K562 (cell line): Measurements from ENCODE around the gene IL1RAPL2. TPM values are rescaled to one million over a fixed set of nuclear protein-coding genes. Genes with fewer than 3 reads are reported as not detected.
"Not testable (repeated sequence)": the region's sequence is repeated elsewhere in the genome, so short reads cannot be mapped to it uniquely, and the experiment has no call there.

Source experiments
- ATAC-seq: fragments of 200-7000 bp; cut with Tn5 transposase; 3 replicates; pipeline ENCODE4 v1.9.1; 2020; ENCODE audit warnings: moderate library complexity
- BruUV-seq: library from RNA; stranded (reverse); fragments of 400-500 nt; replicated peaks from 2 replicates; lab custom pipeline; 2021; lab: Mats Ljungman, UMichigan
- CTCF ChIA-PET: fragments of 300-600 bp; formaldehyde crosslinking; extraction: SDS; loops from one replicate; lab custom pipeline; 2021; ENCODE audit warnings: low intra/inter-chr PET ratio; lab: Yijun Ruan, JAX
- POLR2A ChIA-PET: fragments of 300-600, 350-650 bp; sonication (Branson Sonifier 250); formaldehyde crosslinking; extraction: SDS; loops from one replicate; lab custom pipeline; 2021; ENCODE audit warnings: antibody characterized with exemption, inconsistent platforms; lab: Yijun Ruan, JAX
- DNase-seq, 4 experiments: peaks; one replicate each; pipeline versions ENCODE4 v3.0.0 to v3.0.0-alpha.2; 2011 to 2018; ENCODE audit warnings: low spot score in 3 of 4, mixed read lengths in 3 of 4; ENCODE audit errors: extremely low read depth in 1 of 4
- FAIRE-seq: peaks from 2 replicates; lab custom pipeline; 2011; peaks lifted over from hg19 to GRCh38; lab: Jason Lieb, UNC
- H2AFZ ChIP-seq: 2 replicates; pipeline ENCODE4 v1.6.0; 2011; ENCODE audit warnings: low read depth, low read length, control low read depth, inconsistent platforms
- H3K27ac ChIP-seq: fragments of 200-600 bp; 3 replicates; pipeline ENCODE4 v1.8.0; 2011; ENCODE audit warnings: low read depth, mild to moderate bottlenecking, control low read depth, inconsistent platforms, low read length, moderate library complexity, mixed read lengths; ENCODE audit errors: extremely low read depth
- H3K27me3 ChIP-seq, 2 experiments: fragments of 300-600 bp in 1 of 2; 2 replicates in 1 of 2; 3 replicates in 1 of 2; pipeline versions ENCODE4 v1.6.0 to v1.8.0; 2011; ENCODE audit warnings: inconsistent platforms in 2 of 2, low read length in 2 of 2, mild to moderate bottlenecking in 1 of 2, mixed read lengths in 1 of 2, moderate library complexity in 1 of 2; ENCODE audit not compliant: control insufficient read depth in 2 of 2, insufficient read depth in 2 of 2
- H3K36me3 ChIP-seq: fragments of 300-600 bp; 3 replicates; pipeline ENCODE4 v1.8.0; 2011; ENCODE audit warnings: mild to moderate bottlenecking, low read length, inconsistent platforms; ENCODE audit not compliant: control insufficient read depth, insufficient read depth
- H3K4me1 ChIP-seq, 2 experiments: fragments of 200-600 bp in 1 of 2; replicated peaks in 1 of 2; 2 replicates in 1 of 2; 3 replicates in 1 of 2; pipeline versions ENCODE4 v1.5.1 to v1.8.0; 2011; ENCODE audit warnings: inconsistent platforms in 2 of 2, low read length in 2 of 2, mild to moderate bottlenecking in 1 of 2, mixed read lengths in 1 of 2, moderate library complexity in 1 of 2; ENCODE audit not compliant: control insufficient read depth in 2 of 2, insufficient read depth in 2 of 2
- H3K4me2 ChIP-seq: 2 replicates; pipeline ENCODE4 v1.6.1; 2011; ENCODE audit warnings: low read length, control low read depth, inconsistent platforms, mixed read lengths; ENCODE audit not compliant: insufficient read depth
- H3K4me3 ChIP-seq: fragments of 200-600 bp; sonication (generic), shearing (Covaris generic); 2 replicates; pipeline ENCODE4 v1.5.1; 2016; ENCODE audit warnings: control low read depth, inconsistent platforms
- H3K79me2 ChIP-seq: fragments of 200-600 bp; 3 replicates; pipeline ENCODE4 v1.8.0; 2011; ENCODE audit warnings: low read length, inconsistent platforms; ENCODE audit not compliant: control insufficient read depth, insufficient read depth
- H3K9ac ChIP-seq, 2 experiments: 2 replicates each; pipeline versions ENCODE4 v1.6.0 to v1.6.1; 2011; ENCODE audit warnings: low read depth in 2 of 2, low read length in 2 of 2, control low read depth in 1 of 2, inconsistent platforms in 1 of 2, mild to moderate bottlenecking in 1 of 2, mixed read lengths in 1 of 2; ENCODE audit not compliant: insufficient read depth in 1 of 2
- H3K9me1 ChIP-seq: one replicate; pipeline ENCODE4 v1.6.0; 2011; ENCODE audit warnings: inconsistent platforms, mild to moderate bottlenecking, low read length, moderate library complexity; ENCODE audit not compliant: control insufficient read depth, insufficient read depth
- H3K9me3 ChIP-seq: replicated peaks from 2 replicates; pipeline ENCODE4 v1.5.1; 2011; ENCODE audit warnings: low read depth, low read length, inconsistent platforms; ENCODE audit not compliant: control insufficient read depth, insufficient read depth
- H4K20me1 ChIP-seq: replicated peaks from 2 replicates; pipeline ENCODE4 v1.6.1; 2011; ENCODE audit warnings: low read length, inconsistent platforms, mixed read lengths; ENCODE audit not compliant: control insufficient read depth, insufficient read depth
- HNRNPK ChIP-seq: fragments of 200-400 bp; formaldehyde crosslinking; IDR thresholded peaks from one replicate; pipeline ENCODE4 v1.6.1; 2018; ENCODE audit warnings: mild to moderate bottlenecking, low read depth, low read length; ENCODE audit not compliant: poor library complexity, severe bottlenecking
- WGBS: fragments of 100-300 bp; shearing (Covaris generic); methylation state at CpG from one replicate; pipeline ENCODE4 v1.1.6; 2016; ENCODE audit warnings: low coverage, mixed read lengths; ENCODE audit not compliant: insufficient coverage; ENCODE audit errors: missing lambda C conversion rate; 5-methylcytosine and 5-hydroxymethylcytosine counted together
- in situ Hi-C: fragments of 300-500 bp; cut with MboI; formaldehyde crosslinking; loops from 4 replicates; pipeline ENCODE4 v1.15.0; 2018; ENCODE audit warnings: inconsistent platforms, mixed read lengths
- intact Hi-C: fragments of 100-400 bp; cut with micrococcal nuclease; formaldehyde crosslinking; loops from 2 replicates; pipeline ENCODE4 v1.14.2; 2022
- polyA plus RNA-seq, 8 experiments: library from polyadenylated mRNA; depleted of rRNA in 4 of 8; stranded (reverse) in 5 of 8; unstranded in 3 of 8; fragments of >200 nt; fragmentation: Nextera tagmentation in 2 of 8; fragmentation: Illumina TruSeq in 1 of 8; extraction: Ambion mirVana in 2 of 8; extraction: Trizol in 1 of 8; gene quantifications; 2 replicates each; pipeline versions ENCODE4 v1.2.1 to v1.2.3, GENCODE V29; 2011 to 2014; ENCODE audit warnings: inconsistent platforms in 1 of 8, missing spikeins in 1 of 8
- total RNA-seq, 7 experiments: library from RNA; depleted of rRNA in 6 of 7; stranded (reverse); fragments of >200 nt in 6 of 7; fragmentation: Illumina TruSeq in 2 of 7; extraction: Trizol in 2 of 7; gene quantifications; 2 replicates each; pipeline versions ENCODE4 v1.2.1 to v1.2.3, GENCODE V29; 2011 to 2021; ENCODE audit warnings: low replicate concordance in 1 of 7
- TF ChIP-seq, protein P1 (sequence below): fragments of 450-650 bp; IDR thresholded peaks from 2 replicates; pipeline ENCODE4 v1.6.1; 2016; ENCODE audit warnings: low read depth

Gene IL1RAPL2
- total and polyA plus RNA-seq, 9 of the 15 experiments (the other 6 are each of a cell fraction or from before 2014, with no cell fraction given), result not detected

DNA sequence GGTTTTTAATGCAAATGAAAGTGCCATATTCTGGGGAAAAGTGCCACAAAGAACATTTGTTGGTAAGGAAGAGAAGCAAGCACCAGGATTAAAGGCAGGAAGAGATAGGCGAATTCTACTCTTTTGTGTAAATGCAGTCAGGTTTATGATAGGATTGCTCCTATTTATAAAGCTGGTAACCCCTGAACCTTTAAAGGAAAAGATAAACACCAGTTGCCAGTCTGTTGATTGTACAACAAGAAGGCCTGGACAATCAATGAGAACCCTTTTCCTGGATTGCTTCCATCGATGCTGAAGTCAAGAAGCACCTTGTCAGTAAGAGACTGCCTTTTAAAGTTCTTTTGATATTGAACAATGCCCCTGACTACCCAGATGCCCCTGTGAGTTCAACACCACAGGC, 1098.2 kb downstream of the IL1RAPL2 start (continued):
- TF ChIP-seq, protein P1, sequence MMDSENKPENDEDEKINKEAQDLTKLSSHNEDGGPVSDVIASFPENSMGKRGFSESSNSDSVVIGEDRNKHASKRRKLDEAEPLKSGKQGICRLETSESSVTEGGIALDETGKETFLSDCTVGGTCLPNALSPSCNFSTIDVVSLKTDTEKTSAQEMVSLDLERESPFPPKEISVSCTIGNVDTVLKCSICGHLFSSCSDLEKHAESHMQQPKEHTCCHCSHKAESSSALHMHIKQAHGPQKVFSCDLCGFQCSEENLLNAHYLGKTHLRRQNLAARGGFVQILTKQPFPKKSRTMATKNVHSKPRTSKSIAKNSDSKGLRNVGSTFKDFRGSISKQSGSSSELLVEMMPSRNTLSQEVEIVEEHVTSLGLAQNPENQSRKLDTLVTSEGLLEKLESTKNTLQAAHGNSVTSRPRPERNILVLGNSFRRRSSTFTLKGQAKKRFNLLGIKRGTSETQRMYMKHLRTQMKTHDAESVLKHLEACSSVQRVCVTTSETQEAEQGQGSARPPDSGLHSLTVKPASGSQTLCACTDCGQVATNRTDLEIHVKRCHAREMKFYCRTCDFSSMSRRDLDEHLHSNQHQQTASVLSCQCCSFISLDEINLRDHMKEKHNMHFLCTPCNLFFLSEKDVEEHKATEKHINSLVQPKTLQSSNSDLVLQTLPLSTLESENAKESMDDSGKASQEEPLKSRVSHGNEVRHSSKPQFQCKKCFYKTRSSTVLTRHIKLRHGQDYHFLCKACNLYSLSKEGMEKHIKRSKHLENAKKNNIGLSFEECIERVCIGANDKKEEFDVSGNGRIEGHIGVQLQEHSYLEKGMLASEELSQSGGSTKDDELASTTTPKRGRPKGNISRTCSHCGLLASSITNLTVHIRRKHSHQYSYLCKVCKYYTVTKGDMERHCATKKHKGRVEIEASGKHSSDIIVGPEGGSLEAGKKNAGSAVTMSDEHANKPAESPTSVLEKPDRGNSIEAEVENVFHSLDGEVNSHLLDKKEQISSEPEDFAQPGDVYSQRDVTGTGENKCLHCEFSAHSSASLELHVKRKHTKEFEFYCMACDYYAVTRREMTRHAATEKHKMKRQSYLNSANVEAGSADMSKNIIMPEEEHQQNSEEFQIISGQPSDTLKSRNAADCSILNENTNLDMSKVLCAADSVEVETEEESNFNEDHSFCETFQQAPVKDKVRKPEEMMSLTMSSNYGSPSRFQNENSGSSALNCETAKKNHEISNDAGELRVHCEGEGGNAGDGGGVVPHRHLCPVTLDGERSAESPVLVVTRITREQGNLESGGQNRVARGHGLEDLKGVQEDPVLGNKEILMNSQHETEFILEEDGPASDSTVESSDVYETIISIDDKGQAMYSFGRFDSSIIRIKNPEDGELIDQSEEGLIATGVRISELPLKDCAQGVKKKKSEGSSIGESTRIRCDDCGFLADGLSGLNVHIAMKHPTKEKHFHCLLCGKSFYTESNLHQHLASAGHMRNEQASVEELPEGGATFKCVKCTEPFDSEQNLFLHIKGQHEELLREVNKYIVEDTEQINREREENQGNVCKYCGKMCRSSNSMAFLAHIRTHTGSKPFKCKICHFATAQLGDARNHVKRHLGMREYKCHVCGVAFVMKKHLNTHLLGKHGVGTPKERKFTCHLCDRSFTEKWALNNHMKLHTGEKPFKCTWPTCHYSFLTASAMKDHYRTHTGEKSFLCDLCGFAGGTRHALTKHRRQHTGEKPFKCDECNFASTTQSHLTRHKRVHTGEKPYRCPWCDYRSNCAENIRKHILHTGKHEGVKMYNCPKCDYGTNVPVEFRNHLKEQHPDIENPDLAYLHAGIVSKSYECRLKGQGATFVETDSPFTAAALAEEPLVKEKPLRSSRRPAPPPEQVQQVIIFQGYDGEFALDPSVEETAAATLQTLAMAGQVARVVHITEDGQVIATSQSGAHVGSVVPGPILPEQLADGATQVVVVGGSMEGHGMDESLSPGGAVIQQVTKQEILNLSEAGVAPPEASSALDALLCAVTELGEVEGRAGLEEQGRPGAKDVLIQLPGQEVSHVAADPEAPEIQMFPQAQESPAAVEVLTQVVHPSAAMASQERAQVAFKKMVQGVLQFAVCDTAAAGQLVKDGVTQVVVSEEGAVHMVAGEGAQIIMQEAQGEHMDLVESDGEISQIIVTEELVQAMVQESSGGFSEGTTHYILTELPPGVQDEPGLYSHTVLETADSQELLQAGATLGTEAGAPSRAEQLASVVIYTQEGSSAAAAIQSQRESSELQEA, result no peak
- no peak for TF ChIP-seq HNRNPK

DNA sequence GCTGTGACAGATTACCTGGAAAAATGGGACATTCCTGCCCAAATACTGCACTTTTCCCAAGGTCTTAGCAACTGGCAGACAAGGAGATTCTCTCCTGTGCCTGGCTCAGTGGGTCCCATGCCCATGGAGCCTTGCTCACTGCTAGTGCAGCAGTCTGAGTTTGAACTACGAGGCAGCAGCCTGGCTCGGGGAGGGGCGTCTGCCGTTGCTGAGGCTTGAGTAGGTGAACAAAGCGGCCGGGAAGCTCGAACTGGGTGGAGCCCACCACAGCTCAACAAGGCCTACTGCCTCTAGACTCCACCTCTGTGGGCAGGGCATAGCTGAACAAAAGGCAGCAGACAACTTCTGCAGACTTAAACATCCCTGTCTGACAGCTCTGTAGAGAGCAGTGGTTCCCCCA, 1118.3 kb downstream of the IL1RAPL2 start:
- H3K9me1 ChIP-seq, POLR2A ChIA-PET, H3K79me2 ChIP-seq, H3K4me1 ChIP-seq, FAIRE-seq, H3K27me3 ChIP-seq, CTCF ChIA-PET, H3K36me3 ChIP-seq, DNase-seq, H2AFZ ChIP-seq, H3K4me2 ChIP-seq, in situ Hi-C loops, ATAC-seq, H3K9ac ChIP-seq, H3K9me3 ChIP-seq, BruUV-seq, H4K20me1 ChIP-seq, H3K27ac ChIP-seq, intact Hi-C loops, H3K4me3 ChIP-seq: not testable (repeated sequence)
- WGBS, result 0% methylated on average over 2 of the region's 7 CpGs
